Osteocyte (in vitro differentiated cells): ENCODE measurements around the gene CPA1. TPM values are rescaled to one million over a fixed set of nuclear protein-coding genes. Genes with fewer than 3 reads are reported as not detected.

Experiments
- DNase-seq: peaks from one replicate; pipeline ENCODE4 v3.0.0; 2021; ENCODE audit warnings: mixed read lengths; ENCODE audit not compliant: unreplicated experiment; ENCODE audit errors: extremely low spot score
- H3K27ac Mint-ChIP-seq: one replicate; pipeline ENCODE4 v1.8.0; 2021; ENCODE audit warnings: mild to moderate bottlenecking, mixed read lengths; ENCODE audit not compliant: unreplicated experiment
- H3K27me3 Mint-ChIP-seq: one replicate; pipeline ENCODE4 v1.8.0; 2021; ENCODE audit warnings: mixed read lengths; ENCODE audit not compliant: unreplicated experiment
- H3K36me3 Mint-ChIP-seq: one replicate; pipeline ENCODE4 v1.8.0; 2021; ENCODE audit warnings: mixed read lengths; ENCODE audit not compliant: unreplicated experiment
- H3K4me1 Mint-ChIP-seq: one replicate; pipeline ENCODE4 v1.8.0; 2021; ENCODE audit warnings: mixed read lengths; ENCODE audit not compliant: unreplicated experiment
- H3K4me3 Mint-ChIP-seq: one replicate; pipeline ENCODE4 v1.8.0; 2021; ENCODE audit warnings: mild to moderate bottlenecking, moderate library complexity, mixed read lengths; ENCODE audit not compliant: unreplicated experiment
- H3K9me3 Mint-ChIP-seq: one replicate; pipeline ENCODE4 v1.8.0; 2021; ENCODE audit warnings: mixed read lengths; ENCODE audit not compliant: unreplicated experiment
- CTCF ChIP-seq: fragments of 200-600 bp; sonication (generic); IDR thresholded peaks from 2 replicates; pipeline ENCODE4 v1.5.0; 2021; ENCODE audit warnings: antibody characterized with exemption, mild to moderate bottlenecking, moderate library complexity
- total RNA-seq: library from RNA; stranded (reverse); gene quantifications from 2 replicates; pipeline ENCODE4 v1.2.1, GENCODE V29; 2021

CPA1 gene
- total RNA-seq, 1 donor from 2014 or later = not detected

- peaks cover 2% of the 10 kb centered on the region for H3K36me3 Mint-ChIP-seq
- H3K27me3 Mint-ChIP-seq = no peaks in the 10 kb centered on the region
- no peak overlapping the region for H3K4me3 Mint-ChIP-seq
- no peak overlapping the region for H3K27ac Mint-ChIP-seq
- no peak for DNase-seq
- H3K4me1 Mint-ChIP-seq = peaks cover 48% of the 10 kb centered on the region
- H3K9me3 Mint-ChIP-seq = peaks cover 7% of the 10 kb centered on the region
- TF ChIP-seq CTCF = no peak
Observed at GRCh38 chr7:130377178-130377577, 3.1 kb upstream of the CPA1 start.

- peaks cover 2% of the 10 kb centered on the region for H3K36me3 Mint-ChIP-seq
- no peak for TF ChIP-seq CTCF
- H3K4me1 Mint-ChIP-seq = peaks cover 30% of the 10 kb centered on the region
- DNase-seq = no peak
- no peak overlapping the region for H3K4me3 Mint-ChIP-seq
- peak overlapping the region; percentile 18 for H3K27ac Mint-ChIP-seq
- no peaks in the 10 kb centered on the region for H3K27me3 Mint-ChIP-seq
- peaks cover 7% of the 10 kb centered on the region for H3K9me3 Mint-ChIP-seq
Observed at GRCh38 chr7:130379019-130379418, 1.3 kb upstream of the CPA1 start.

- no peak for TF ChIP-seq CTCF
- Mint-ChIP-seq H3K27me3 (no peaks in the 10 kb centered on the region), H3K9me3 (peaks cover 7% of the 10 kb centered on the region), H3K4me3 (no peak overlapping the region), H3K36me3 (peaks cover 2% of the 10 kb centered on the region), H3K27ac (peak overlapping the region; percentile 18), H3K4me1 (peaks cover 25% of the 10 kb centered on the region)
- DNase-seq = no peak
Observed at GRCh38 chr7:130379532-130379920, 768 bp upstream of the CPA1 start.

GRCh38 chr7:130380861-130381455 is 664 bp downstream of the CPA1 start:
- Mint-ChIP-seq H3K27me3 (no peaks in the 10 kb centered on the region), H3K27ac (no peak overlapping the region), H3K36me3 (peaks cover 2% of the 10 kb centered on the region), H3K4me1 (peaks cover 19% of the 10 kb centered on the region), H3K9me3 (peaks cover 7% of the 10 kb centered on the region), H3K4me3 (no peak overlapping the region)
- no peak for DNase-seq
- no peak for TF ChIP-seq CTCF

GRCh38 chr7:130381468-130382312 is 1.4 kb downstream of the CPA1 start:
- TF ChIP-seq CTCF = peak; percentile 7
- H3K4me1 Mint-ChIP-seq = peaks cover 22% of the 10 kb centered on the region
- H3K27me3 Mint-ChIP-seq = no peaks in the 10 kb centered on the region
- H3K9me3 Mint-ChIP-seq = peaks cover under 1% of the 10 kb centered on the region
- no peak overlapping the region for H3K4me3 Mint-ChIP-seq
- H3K36me3 Mint-ChIP-seq = no peaks in the 10 kb centered on the region
- H3K27ac Mint-ChIP-seq = no peak overlapping the region
- DNase-seq = no peak
